B cell (primary cell): ENCODE data around the gene ZFAND4. TPM values are rescaled to one million over a fixed set of nuclear protein-coding genes. Genes with fewer than 3 reads are reported as not detected.

Experiments used
- ATAC-seq: fragments of 200-7000 bp; cut with Tn5 transposase; one replicate; pipeline ENCODE4 v1.10.0; 2021; ENCODE audit warnings: low read depth, mild to moderate bottlenecking, moderate number of reproducible peaks, moderate library complexity
- CTCF ChIA-PET: fragments of 350-600 bp; sonication (Branson Sonifier 250); formaldehyde crosslinking; loops from one replicate; lab custom pipeline; 2021; ENCODE audit warnings: antibody characterized with exemption, inconsistent platforms; lab: Charles Lee
- POLR2A ChIA-PET: fragments of 350-600 bp; sonication (Branson Sonifier 250); formaldehyde crosslinking; loops from one replicate; lab custom pipeline; 2021; ENCODE audit warnings: antibody characterized with exemption; lab: Charles Lee
- DNase-seq: peaks from one replicate; pipeline ENCODE4 v3.0.0; 2013
- H2AFZ ChIP-seq: 2 replicates; pipeline ENCODE4 v1.6.1; 2012; ENCODE audit warnings: mild to moderate bottlenecking, low read depth, low read length; ENCODE audit not compliant: insufficient read depth, poor library complexity, severe bottlenecking
- H3K27ac ChIP-seq, 2 donors: 1 replicate in 1 of 2; 2 replicates in 1 of 2; pipeline ENCODE4 v1.5.1; 2012 to 2013; ENCODE audit warnings: low read length in 2 of 2, mild to moderate bottlenecking in 2 of 2, moderate library complexity in 1 of 2
- H3K27me3 ChIP-seq, 4 experiments: fragments of 200-600 bp in 1 of 4; sonication (generic) in 1 of 4; replicated peaks in 1 of 4; 1 replicate in 2 of 4; 2 replicates in 2 of 4; pipeline versions ENCODE4 v1.6.1 to v1.7.0; 2013 to 2016; ENCODE audit warnings: low read length in 3 of 4, mild to moderate bottlenecking in 2 of 4, mixed read lengths in 1 of 4, moderate library complexity in 1 of 4; ENCODE audit not compliant: insufficient read depth in 4 of 4, control insufficient read depth in 3 of 4; ENCODE audit errors: control extremely low read depth in 1 of 4
- H3K36me3 ChIP-seq, 2 experiments: replicated peaks in 1 of 2; 1 replicate in 1 of 2; 2 replicates in 1 of 2; pipeline versions ENCODE4 v1.6.1 to v1.7.1; 2013; ENCODE audit warnings: low read length in 1 of 2; ENCODE audit not compliant: insufficient read depth in 2 of 2, control insufficient read depth in 1 of 2; ENCODE audit errors: control extremely low read depth in 1 of 2, extremely low read depth in 1 of 2
- H3K4me1 ChIP-seq, 2 donors: fragments of 200-600 bp in 1 of 2; sonication (generic) in 1 of 2; 1 replicate in 1 of 2; 2 replicates in 1 of 2; pipeline versions ENCODE4 v1.5.1 to v1.6.1; 2013 to 2017; ENCODE audit warnings: low read length in 2 of 2; ENCODE audit not compliant: control insufficient read depth in 2 of 2, insufficient read depth in 2 of 2
- H3K4me2 ChIP-seq: replicated peaks from 2 replicates; pipeline ENCODE3; 2012; ENCODE audit warnings: mild to moderate bottlenecking, low read depth, low read length; ENCODE audit not compliant: poor library complexity, severe bottlenecking
- H3K4me3 ChIP-seq, 5 experiments: fragments of 200-600 bp in 1 of 5; sonication (generic) in 1 of 5; 1 replicate in 3 of 5; 2 replicates in 2 of 5; pipeline versions ENCODE4 v1.5.1 to v1.7.0; 2011 to 2016; ENCODE audit warnings: low read length in 4 of 5, mild to moderate bottlenecking in 4 of 5, low read depth in 2 of 5, control low read depth in 1 of 5, moderate library complexity in 1 of 5; ENCODE audit not compliant: insufficient read depth in 1 of 5; ENCODE audit errors: control extremely low read depth in 1 of 5, extremely low read depth in 1 of 5
- H3K79me2 ChIP-seq: fragments of 200-600 bp; sonication (generic); one replicate; pipeline ENCODE4 v1.6.0; 2016; ENCODE audit warnings: low read length; ENCODE audit not compliant: control insufficient read depth, insufficient read depth
- H3K9ac ChIP-seq: fragments of 200-600 bp; sonication (generic); 2 replicates; pipeline ENCODE4 v1.6.1; 2017; ENCODE audit warnings: mild to moderate bottlenecking, low read length, moderate library complexity
- H3K9me3 ChIP-seq, 3 donors: one replicate each; pipeline versions ENCODE4 v1.6.1 to v1.7.1; 2013; ENCODE audit warnings: low read length in 2 of 3; ENCODE audit not compliant: control insufficient read depth in 2 of 3, insufficient read depth in 1 of 3; ENCODE audit errors: control extremely low read depth in 1 of 3
- H4K20me1 ChIP-seq: 2 replicates; pipeline ENCODE4 v1.6.0; 2012; ENCODE audit warnings: mild to moderate bottlenecking, low read length; ENCODE audit not compliant: insufficient read depth, control insufficient read depth, poor library complexity, severe bottlenecking
- H3K27ac Mint-ChIP-seq: one replicate; pipeline ENCODE4 v1.8.0; 2021; ENCODE audit warnings: mixed read lengths
- H3K27me3 Mint-ChIP-seq: one replicate; pipeline ENCODE4 v1.8.0; 2021; ENCODE audit warnings: mixed read lengths
- H3K4me1 Mint-ChIP-seq: one replicate; pipeline ENCODE4 v1.8.0; 2021; ENCODE audit warnings: mixed read lengths
- H3K4me3 Mint-ChIP-seq: one replicate; pipeline ENCODE4 v1.8.0; 2021; ENCODE audit warnings: mixed read lengths
- H3K9me3 Mint-ChIP-seq: one replicate; pipeline ENCODE4 v1.8.0; 2022; ENCODE audit warnings: mixed read lengths; ENCODE audit not compliant: insufficient read depth
- EZH2 ChIP-seq: IDR thresholded peaks from 2 replicates; pipeline ENCODE4 v1.6.1; 2012; ENCODE audit warnings: borderline replicate concordance, low read depth, mild to moderate bottlenecking, moderate library complexity, low read length; ENCODE audit not compliant: insufficient read depth, poor library complexity, severe bottlenecking
- WGBS: methylation state at CpG from one replicate; pipeline ENCODE4 v1.1.5; 2013; ENCODE audit warnings: missing lambda C conversion rate; ENCODE audit not compliant: insufficient coverage; 5-methylcytosine and 5-hydroxymethylcytosine counted together
- intact Hi-C: fragments of 100-400 bp; cut with micrococcal nuclease; formaldehyde crosslinking; loops from one replicate; pipeline ENCODE4 v1.10.0; 2022
- polyA plus RNA-seq: library from polyadenylated mRNA; depleted of rRNA; stranded (reverse); fragments of >200 nt; gene quantifications from 2 replicates; pipeline ENCODE4 v1.2.3, GENCODE V29; 2012
- total RNA-seq, 2 donors: library from RNA; stranded (reverse); fragments of 120-200 nt in 1 of 2; gene quantifications; 1 replicate in 1 of 2; 2 replicates in 1 of 2; pipeline versions ENCODE4 v1.2.3 to v1.2.4, GENCODE V29; 2013 to 2022
- TF ChIP-seq, protein P1 (sequence below): fragments of 200-600 bp; IDR thresholded peaks from one replicate; pipeline ENCODE4 v1.8.0; 2022; ENCODE audit warnings: antibody characterized with exemption, mild to moderate bottlenecking

Gene ZFAND4
- total and polyA plus RNA-seq, 2 donors (not counting 1 experiment from before 2014, with no cell fraction given) = 7.9 to 23.4 TPM

DNA sequence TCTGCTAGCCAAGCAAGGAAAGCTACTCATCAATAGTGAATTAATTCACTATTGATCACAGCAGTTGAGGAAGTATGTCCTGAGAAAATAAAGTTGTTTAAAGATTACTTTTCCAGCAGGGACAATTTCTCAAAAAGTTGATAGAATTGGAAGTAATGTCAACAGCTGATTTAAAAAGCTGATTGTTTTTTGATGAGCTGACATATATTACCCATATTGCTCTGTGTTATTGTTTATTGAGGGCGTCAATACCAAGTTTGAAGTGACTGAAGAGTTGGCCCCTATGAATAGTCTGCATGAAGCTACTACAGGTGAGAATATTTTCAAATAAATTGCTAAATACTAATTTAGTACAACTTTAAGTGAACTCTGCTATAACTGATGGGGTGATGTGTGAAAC, 28.0 kb downstream of the ZFAND4 start:
- no peaks in the 10 kb centered on the region for H3K4me1 Mint-ChIP-seq
- no peaks in the 10 kb centered on the region for H3K27me3 ChIP-seq
- CTCF ChIA-PET = interaction anchor here (0.7 to 0.9 kb wide), 3 partner anchors 10 to 394 kb away, joined by 3 read pairs; no protein-coding TSS in a partner anchor
- H3K9me3 Mint-ChIP-seq = no peaks in the 10 kb centered on the region
- TF ChIP-seq EZH2 = no peak
- TF ChIP-seq, protein P1, sequence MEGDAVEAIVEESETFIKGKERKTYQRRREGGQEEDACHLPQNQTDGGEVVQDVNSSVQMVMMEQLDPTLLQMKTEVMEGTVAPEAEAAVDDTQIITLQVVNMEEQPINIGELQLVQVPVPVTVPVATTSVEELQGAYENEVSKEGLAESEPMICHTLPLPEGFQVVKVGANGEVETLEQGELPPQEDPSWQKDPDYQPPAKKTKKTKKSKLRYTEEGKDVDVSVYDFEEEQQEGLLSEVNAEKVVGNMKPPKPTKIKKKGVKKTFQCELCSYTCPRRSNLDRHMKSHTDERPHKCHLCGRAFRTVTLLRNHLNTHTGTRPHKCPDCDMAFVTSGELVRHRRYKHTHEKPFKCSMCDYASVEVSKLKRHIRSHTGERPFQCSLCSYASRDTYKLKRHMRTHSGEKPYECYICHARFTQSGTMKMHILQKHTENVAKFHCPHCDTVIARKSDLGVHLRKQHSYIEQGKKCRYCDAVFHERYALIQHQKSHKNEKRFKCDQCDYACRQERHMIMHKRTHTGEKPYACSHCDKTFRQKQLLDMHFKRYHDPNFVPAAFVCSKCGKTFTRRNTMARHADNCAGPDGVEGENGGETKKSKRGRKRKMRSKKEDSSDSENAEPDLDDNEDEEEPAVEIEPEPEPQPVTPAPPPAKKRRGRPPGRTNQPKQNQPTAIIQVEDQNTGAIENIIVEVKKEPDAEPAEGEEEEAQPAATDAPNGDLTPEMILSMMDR = no peak
- H3K4me1 ChIP-seq = no peaks in the 10 kb centered on the region
- H3K9ac ChIP-seq = no peak overlapping the region
- H3K27ac ChIP-seq = no peak overlapping the region
- POLR2A ChIA-PET = no interaction called here
- no peak for DNase-seq
- no CpG with 5 or more reads among the region's 1 CpG for WGBS
- H3K27me3 Mint-ChIP-seq = no peaks in the 10 kb centered on the region
- intact Hi-C loops = no loop called here
- no peaks in the 10 kb centered on the region for H3K79me2 ChIP-seq
- H3K4me3 Mint-ChIP-seq = no peak overlapping the region
- H3K36me3 ChIP-seq = peaks cover 11 to 27% of the 10 kb centered on the region in 2 experiments
- no peaks in the 10 kb centered on the region for H4K20me1 ChIP-seq
- no peak overlapping the region for H3K4me2 ChIP-seq
- H3K4me3 ChIP-seq = no peak overlapping the region
- peaks cover 0 to 1% (median 0%) of the 10 kb centered on the region in 3 donors for H3K9me3 ChIP-seq
- no peak for ATAC-seq
- H2AFZ ChIP-seq = no peak overlapping the region
- no peak overlapping the region for H3K27ac Mint-ChIP-seq

DNA sequence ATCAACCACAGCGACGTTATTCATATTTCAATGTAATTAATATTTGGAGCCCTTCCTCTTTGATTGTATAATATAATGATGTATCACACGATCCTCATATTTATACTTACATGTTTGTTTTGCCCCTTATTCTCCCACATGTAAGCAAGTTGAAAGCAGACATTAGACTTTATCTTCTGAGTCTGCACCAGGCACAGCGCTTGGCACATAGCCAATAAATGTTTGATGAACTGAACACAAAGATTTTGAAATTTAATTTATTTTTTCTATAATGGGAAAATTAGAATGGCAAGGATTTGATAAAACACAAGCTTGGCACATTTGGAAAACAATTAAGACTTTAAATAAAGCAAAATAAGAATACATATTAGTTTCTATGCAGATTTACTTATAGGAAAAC, 31.6 kb downstream of the ZFAND4 start:
- H3K79me2 ChIP-seq = no peaks in the 10 kb centered on the region
- no peak overlapping the region for H3K4me3 Mint-ChIP-seq
- TF ChIP-seq EZH2 = no peak
- TF ChIP-seq, protein P1 = no peak
- no peak overlapping the region for H3K27ac Mint-ChIP-seq
- no peaks in the 10 kb centered on the region for H3K9me3 Mint-ChIP-seq
- H3K4me2 ChIP-seq = no peak overlapping the region
- H3K9ac ChIP-seq = no peak overlapping the region
- DNase-seq (no peak), ATAC-seq (no peak)
- intact Hi-C loops = no loop called here
- H4K20me1 ChIP-seq = no peaks in the 10 kb centered on the region
- no peak overlapping the region for H3K4me3 ChIP-seq
- no peaks in the 10 kb centered on the region for H3K9me3 ChIP-seq
- no peak overlapping the region for H2AFZ ChIP-seq
- no peak overlapping the region for H3K27ac ChIP-seq
- no peaks in the 10 kb centered on the region for H3K27me3 Mint-ChIP-seq
- peaks cover 1 to 14% of the 10 kb centered on the region in 2 experiments for H3K36me3 ChIP-seq
- no CpG with 5 or more reads among the region's 4 CpGs for WGBS
- ChIA-PET POLR2A (no interaction called here), CTCF (no interaction called here)
- no peaks in the 10 kb centered on the region for H3K27me3 ChIP-seq
- no peaks in the 10 kb centered on the region for H3K4me1 ChIP-seq
- H3K4me1 Mint-ChIP-seq = no peaks in the 10 kb centered on the region
